SK-N-SH (cell line): ENCODE results near the gene SH3TC1.

Source experiments
- CHD2 ChIP-seq: fragments of 150-350 bp; IDR thresholded peaks from 2 replicates; pipeline ENCODE4 v1.6.1; 2018; ENCODE audit warnings: low read length; ENCODE audit not compliant: partially characterized antibody
- EP300 ChIP-seq, 2 experiments: IDR thresholded peaks; 2 replicates each; pipeline versions ENCODE4 v1.4.0 to v1.6.1; 2012; ENCODE audit warnings: borderline replicate concordance in 1 of 2, low read depth in 1 of 2, low read length in 1 of 2
- POLR2AphosphoS5 ChIP-seq: IDR thresholded peaks from 2 replicates; pipeline ENCODE4 v1.6.1; 2012; ENCODE audit warnings: low read depth, low read length
- TCF12 ChIP-seq: IDR thresholded peaks from 2 replicates; pipeline ENCODE4 v1.4.0; 2012
- YY1 ChIP-seq: IDR thresholded peaks from 2 replicates; pipeline ENCODE4 v1.4.0; 2012; ENCODE audit warnings: low read depth, mild to moderate bottlenecking
- TF ChIP-seq, protein P1 (sequence below): IDR thresholded peaks from 2 replicates; pipeline ENCODE4; 2012

- TF ChIP-seq POLR2AphosphoS5 = no peak
- no peak for TF ChIP-seq EP300 (IDR thresholded peaks at IDR 0.05; ENCODE audit: borderline replicate concordance in 1 of 2, low read depth in 1 of 2, low read length in 1 of 2)
- no peak for TF ChIP-seq TCF12
- TF ChIP-seq CHD2 = no peak
- no peak for TF ChIP-seq YY1
- TF ChIP-seq, protein P1, sequence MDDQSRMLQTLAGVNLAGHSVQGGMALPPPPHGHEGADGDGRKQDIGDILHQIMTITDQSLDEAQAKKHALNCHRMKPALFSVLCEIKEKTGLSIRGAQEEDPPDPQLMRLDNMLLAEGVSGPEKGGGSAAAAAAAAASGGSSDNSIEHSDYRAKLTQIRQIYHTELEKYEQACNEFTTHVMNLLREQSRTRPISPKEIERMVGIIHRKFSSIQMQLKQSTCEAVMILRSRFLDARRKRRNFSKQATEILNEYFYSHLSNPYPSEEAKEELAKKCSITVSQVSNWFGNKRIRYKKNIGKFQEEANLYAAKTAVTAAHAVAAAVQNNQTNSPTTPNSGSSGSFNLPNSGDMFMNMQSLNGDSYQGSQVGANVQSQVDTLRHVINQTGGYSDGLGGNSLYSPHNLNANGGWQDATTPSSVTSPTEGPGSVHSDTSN = no peak
Measured at GRCh38 chr4:8222609-8223388, 23.7 kb downstream of the SH3TC1 start.
